B cell (primary cell): ENCODE measurements around the gene GIGYF1.

Source experiments
- EZH2 ChIP-seq: IDR thresholded peaks from 2 replicates; pipeline ENCODE4 v1.6.1; 2012; ENCODE audit warnings: borderline replicate concordance, low read depth, mild to moderate bottlenecking, moderate library complexity, low read length; ENCODE audit not compliant: insufficient read depth, poor library complexity, severe bottlenecking
- TF ChIP-seq, protein P1 (sequence below): fragments of 200-600 bp; IDR thresholded peaks from one replicate; pipeline ENCODE4 v1.8.0; 2022; ENCODE audit warnings: antibody characterized with exemption, mild to moderate bottlenecking

DNA sequence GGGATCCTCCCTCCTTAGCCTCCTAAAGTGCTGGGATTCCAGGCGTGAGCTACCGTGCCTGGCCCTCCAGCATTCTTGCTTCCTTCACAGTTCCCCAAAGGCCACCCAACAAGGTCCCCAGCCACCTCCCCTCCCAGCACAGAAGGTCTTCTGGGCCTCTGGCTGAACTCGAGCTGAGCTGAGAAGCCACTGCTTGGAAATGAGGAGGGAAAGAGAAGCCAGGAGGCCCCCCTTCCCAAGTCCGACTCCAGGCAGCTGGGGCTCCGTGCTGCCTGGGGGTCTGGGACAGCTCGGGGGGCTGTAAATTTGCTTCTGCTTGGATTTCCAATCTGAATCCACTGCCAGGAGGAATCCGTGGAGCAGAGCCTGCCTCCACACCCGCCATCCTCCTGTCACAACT, 20.7 kb upstream of the GIGYF1 start:
- TF ChIP-seq EZH2, result no peak
- TF ChIP-seq, protein P1, sequence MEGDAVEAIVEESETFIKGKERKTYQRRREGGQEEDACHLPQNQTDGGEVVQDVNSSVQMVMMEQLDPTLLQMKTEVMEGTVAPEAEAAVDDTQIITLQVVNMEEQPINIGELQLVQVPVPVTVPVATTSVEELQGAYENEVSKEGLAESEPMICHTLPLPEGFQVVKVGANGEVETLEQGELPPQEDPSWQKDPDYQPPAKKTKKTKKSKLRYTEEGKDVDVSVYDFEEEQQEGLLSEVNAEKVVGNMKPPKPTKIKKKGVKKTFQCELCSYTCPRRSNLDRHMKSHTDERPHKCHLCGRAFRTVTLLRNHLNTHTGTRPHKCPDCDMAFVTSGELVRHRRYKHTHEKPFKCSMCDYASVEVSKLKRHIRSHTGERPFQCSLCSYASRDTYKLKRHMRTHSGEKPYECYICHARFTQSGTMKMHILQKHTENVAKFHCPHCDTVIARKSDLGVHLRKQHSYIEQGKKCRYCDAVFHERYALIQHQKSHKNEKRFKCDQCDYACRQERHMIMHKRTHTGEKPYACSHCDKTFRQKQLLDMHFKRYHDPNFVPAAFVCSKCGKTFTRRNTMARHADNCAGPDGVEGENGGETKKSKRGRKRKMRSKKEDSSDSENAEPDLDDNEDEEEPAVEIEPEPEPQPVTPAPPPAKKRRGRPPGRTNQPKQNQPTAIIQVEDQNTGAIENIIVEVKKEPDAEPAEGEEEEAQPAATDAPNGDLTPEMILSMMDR, result no peak
